Stomach (tissue), 9 donors: Measurements from ENCODE around the gene RAD54L. TPM values are rescaled to one million over a fixed set of nuclear protein-coding genes. Genes with fewer than 3 reads are reported as not detected.

Experiments
- DNase-seq, 2 donors: peaks; one replicate each; pipeline versions ENCODE4 v3.0.0 to v3.0.0-alpha.2; 2013 to 2019
- H3K27ac ChIP-seq, 5 donors: fragments of 200-600 bp in 4 of 5; sonication (generic) in 4 of 5; one replicate each; pipeline ENCODE4 v1.5.1; 2013 to 2019; ENCODE audit warnings: mild to moderate bottlenecking in 1 of 5, moderate library complexity in 1 of 5
- H3K27me3 ChIP-seq, 3 donors: fragments of 200-600 bp; sonication (generic); one replicate each; pipeline ENCODE4 v1.5.1; 2017 to 2019; ENCODE audit warnings: mixed run types in 1 of 3
- H3K36me3 ChIP-seq, 4 donors: fragments of 200-600 bp; sonication (generic); 1 replicate in 3 of 4; 2 replicates in 1 of 4; pipeline ENCODE4 v1.5.1; 2016 to 2019
- H3K4me1 ChIP-seq, 4 donors: fragments of 200-600 bp; sonication (generic); one replicate each; pipeline ENCODE4 v1.5.1; 2016 to 2019
- H3K4me3 ChIP-seq, 4 donors: fragments of 200-600 bp; sonication (generic) in 3 of 4; one replicate each; pipeline ENCODE4 v1.5.1; 2016 to 2019; ENCODE audit warnings: mild to moderate bottlenecking in 1 of 4
- H3K9me3 ChIP-seq, 4 donors: fragments of 200-600 bp; sonication (generic); one replicate each; pipeline ENCODE4 v1.5.1; 2016 to 2019
- EP300 ChIP-seq: sonication (generic); formaldehyde crosslinking; IDR thresholded peaks from one replicate; pipeline ENCODE4 v1.6.1; 2017; ENCODE audit warnings: antibody characterized with exemption
- POLR2A ChIP-seq, 4 donors: fragments of 450-650 bp; IDR thresholded peaks; one replicate each; pipeline ENCODE4 v1.6.1; 2016; ENCODE audit warnings: antibody characterized with exemption in 4 of 4, control low read depth in 2 of 4, mild to moderate bottlenecking in 1 of 4, moderate library complexity in 1 of 4
- POLR2AphosphoS5 ChIP-seq, 3 donors: sonication (generic); formaldehyde crosslinking; IDR thresholded peaks; one replicate each; pipeline ENCODE4 v1.6.1; 2016; ENCODE audit warnings: antibody characterized with exemption in 3 of 3
- whole genome bisulfite sequencing, 5 donors: extraction: QIAGEN DNeasy Blood & Tissue Kit in 3 of 5; methylation state at CpG; one replicate each; pipeline versions ENCODE4 v1.1.5 to v1.1.7; 2013 to 2018; 5-methylcytosine and 5-hydroxymethylcytosine counted together
- intact Hi-C: fragments of 100-400 bp; cut with DNase I; formaldehyde crosslinking; loops from one replicate; pipeline ENCODE4 v1.15.1; 2023; ENCODE audit warnings: low total_unique reads
- polyA plus RNA-seq, 3 donors: library from polyadenylated mRNA; stranded (reverse); fragments of 200-250 nt; gene quantifications; one replicate each; pipeline ENCODE4 v1.2.3, GENCODE V29; 2013
- total RNA-seq, 5 donors: library from RNA; depleted of rRNA; stranded (reverse); fragments of >200 nt; gene quantifications; one replicate each; pipeline versions ENCODE4 v1.1.0 to v1.2.3, GENCODE V29; 2014 to 2016
- TF ChIP-seq, protein P1 (sequence below), 7 experiments: fragments of 450-650 bp in 4 of 7; fragments of 200-600 bp in 3 of 7; sonication (generic) in 3 of 7; IDR thresholded peaks; one replicate each; pipeline ENCODE4 v1.5.1; 2016 to 2019; ENCODE audit warnings: antibody characterized with exemption in 7 of 7, control low read depth in 2 of 7, mild to moderate bottlenecking in 1 of 7
- donor health status: healthy with polysubstance abuse.
- donor health status: Bipolar disorder and iron deficiency.
- donor health status: healthy.

RAD54L gene
- total and polyA plus RNA-seq, 8 donors: 0.45 to 99.6 (median 3.5) TPM

DNA sequence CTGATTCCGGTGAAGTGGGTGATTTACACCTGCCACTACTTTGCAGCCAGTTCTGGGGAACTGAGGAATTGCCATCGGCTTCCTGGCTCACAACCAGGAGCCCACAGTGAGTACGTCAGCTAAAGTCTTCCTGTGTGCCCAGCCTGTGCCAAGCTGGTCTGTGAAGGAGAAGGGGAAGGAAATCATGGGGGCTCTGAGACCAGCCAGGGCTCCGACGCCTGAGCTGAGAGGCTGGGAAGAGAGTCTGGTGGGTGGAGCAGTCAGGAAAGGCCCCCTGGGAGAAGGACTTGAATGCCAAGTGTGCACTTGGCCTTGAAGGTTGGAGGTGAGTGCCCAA, 43.2 kb upstream of the RAD54L start:
- Histone ChIP-seq H3K9me3 (no peaks in the 10 kb centered on the region), H3K36me3 (no peaks in the 10 kb centered on the region), H3K4me1 (peaks cover 7 to 43% (median 39%) of the 10 kb centered on the region in 4 donors), H3K4me3 (peak overlapping the region; percentile 69 to 88 (median 76)), H3K27ac (peak overlapping the region; percentile 70 to 90 (median 82)), H3K27me3 (no peaks in the 10 kb centered on the region)
- TF ChIP-seq, protein P1, sequence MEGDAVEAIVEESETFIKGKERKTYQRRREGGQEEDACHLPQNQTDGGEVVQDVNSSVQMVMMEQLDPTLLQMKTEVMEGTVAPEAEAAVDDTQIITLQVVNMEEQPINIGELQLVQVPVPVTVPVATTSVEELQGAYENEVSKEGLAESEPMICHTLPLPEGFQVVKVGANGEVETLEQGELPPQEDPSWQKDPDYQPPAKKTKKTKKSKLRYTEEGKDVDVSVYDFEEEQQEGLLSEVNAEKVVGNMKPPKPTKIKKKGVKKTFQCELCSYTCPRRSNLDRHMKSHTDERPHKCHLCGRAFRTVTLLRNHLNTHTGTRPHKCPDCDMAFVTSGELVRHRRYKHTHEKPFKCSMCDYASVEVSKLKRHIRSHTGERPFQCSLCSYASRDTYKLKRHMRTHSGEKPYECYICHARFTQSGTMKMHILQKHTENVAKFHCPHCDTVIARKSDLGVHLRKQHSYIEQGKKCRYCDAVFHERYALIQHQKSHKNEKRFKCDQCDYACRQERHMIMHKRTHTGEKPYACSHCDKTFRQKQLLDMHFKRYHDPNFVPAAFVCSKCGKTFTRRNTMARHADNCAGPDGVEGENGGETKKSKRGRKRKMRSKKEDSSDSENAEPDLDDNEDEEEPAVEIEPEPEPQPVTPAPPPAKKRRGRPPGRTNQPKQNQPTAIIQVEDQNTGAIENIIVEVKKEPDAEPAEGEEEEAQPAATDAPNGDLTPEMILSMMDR (IDR thresholded peaks at IDR 0.05): no peak
- TF ChIP-seq POLR2AphosphoS5 (IDR thresholded peaks at IDR 0.05): no peak
- TF ChIP-seq EP300: no peak
- no peak for TF ChIP-seq POLR2A (IDR thresholded peaks at IDR 0.05)
- WGBS, 5 donors: 32 to 51% (median 50%) methylated on average over 5 of the region's 5 CpGs
- intact Hi-C loops: no loop called here
- DNase-seq: no peak

DNA sequence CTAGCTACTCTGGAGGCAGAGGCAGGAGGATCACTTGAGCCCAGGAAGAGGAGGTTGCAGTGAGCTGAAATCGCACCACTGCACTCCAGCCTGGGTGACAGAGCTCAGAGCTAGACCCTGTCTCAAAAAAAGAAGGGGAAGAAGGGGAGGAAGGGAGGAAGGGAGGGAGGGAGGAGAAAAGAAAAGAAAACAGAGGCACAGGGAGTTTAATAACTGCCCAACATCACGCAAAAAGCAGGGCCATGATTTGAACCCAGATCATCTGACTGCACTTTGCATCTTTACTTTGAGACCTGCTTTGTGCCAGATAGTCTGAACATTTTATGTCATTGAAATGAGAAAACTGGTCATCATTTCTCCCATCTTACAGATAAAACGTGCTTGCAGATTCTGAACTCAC, 42.4 kb upstream of the RAD54L start:
- intact Hi-C loops: no loop called here
- no peak for TF ChIP-seq EP300
- no peak for TF ChIP-seq POLR2AphosphoS5 (IDR thresholded peaks at IDR 0.05)
- TF ChIP-seq POLR2A (IDR thresholded peaks at IDR 0.05): no peak
- TF ChIP-seq, protein P1 (IDR thresholded peaks at IDR 0.05): no peak
- peak overlapping the region in 1 of 4 donors; percentile 69 for H3K4me3 ChIP-seq
- H3K27ac ChIP-seq: peak overlapping the region in 4 of 5 donors; percentile 21 to 90 (median 81)
- no peaks in the 10 kb centered on the region for H3K36me3 ChIP-seq
- peaks cover 7 to 41% (median 38%) of the 10 kb centered on the region in 4 donors for H3K4me1 ChIP-seq
- no peaks in the 10 kb centered on the region for H3K9me3 ChIP-seq
- 68 to 75% (median 71%) methylated on average over 3 of the region's 3 CpGs for WGBS, 5 donors
- DNase-seq: no peak
- no peaks in the 10 kb centered on the region for H3K27me3 ChIP-seq

DNA sequence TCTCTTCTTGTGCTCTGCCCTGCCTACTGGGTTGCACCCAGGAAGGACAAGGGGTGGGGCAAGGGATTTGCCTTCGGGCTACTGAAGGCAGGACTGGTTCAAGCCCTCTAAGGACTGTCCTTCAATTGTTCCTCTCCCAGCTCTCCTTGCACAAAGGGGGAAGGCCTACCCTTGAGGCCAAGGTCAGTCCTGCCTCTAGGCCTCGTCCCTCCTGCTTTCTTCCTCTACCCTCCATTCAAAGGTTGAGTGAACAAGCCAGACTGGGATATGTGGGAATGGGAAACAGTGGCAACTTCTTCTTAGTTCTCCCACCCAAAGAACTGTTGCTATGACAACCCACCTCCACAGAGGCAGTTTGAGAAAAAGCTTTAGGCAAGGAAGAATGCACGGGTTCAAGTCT, 41.8 kb upstream of the RAD54L start:
- no peaks in the 10 kb centered on the region for H3K9me3 ChIP-seq
- H3K36me3 ChIP-seq: no peaks in the 10 kb centered on the region
- peak overlapping the region in 3 of 5 donors; percentile 80 to 90 (median 82) for H3K27ac ChIP-seq
- DNase-seq: no peak
- TF ChIP-seq POLR2AphosphoS5 (IDR thresholded peaks at IDR 0.05): no peak
- TF ChIP-seq, protein P1 (IDR thresholded peaks at IDR 0.05): no peak
- no peak for TF ChIP-seq EP300
- no peak for TF ChIP-seq POLR2A (IDR thresholded peaks at IDR 0.05)
- intact Hi-C loops: no loop called here
- no peak overlapping the region for H3K4me3 ChIP-seq
- 35 to 58% (median 48%) methylated on average over 3 of the region's 3 CpGs for WGBS, 5 donors
- H3K4me1 ChIP-seq: peaks cover 7 to 41% (median 38%) of the 10 kb centered on the region in 4 donors
- H3K27me3 ChIP-seq: no peaks in the 10 kb centered on the region

DNA sequence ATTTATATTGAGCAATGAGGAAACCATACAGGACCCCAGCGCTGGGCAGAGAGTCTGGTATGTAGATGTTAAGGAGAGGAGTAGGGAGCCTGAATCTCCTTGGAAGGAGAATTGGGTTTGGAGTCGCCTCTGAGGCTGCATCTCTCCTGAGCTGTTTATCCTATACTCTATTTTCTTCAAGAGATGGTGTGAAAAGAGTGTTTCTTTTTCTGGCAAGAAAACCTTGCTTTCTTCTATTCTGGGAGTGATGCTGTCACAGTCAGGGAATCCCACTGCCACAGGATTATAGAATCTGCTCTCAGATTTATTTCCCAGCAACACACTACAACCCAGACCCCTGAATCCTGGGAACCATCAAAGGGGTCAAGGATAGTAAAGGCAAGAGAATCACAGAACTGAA, 41.2 kb upstream of the RAD54L start:
- DNase-seq: no peak
- H3K9me3 ChIP-seq: no peaks in the 10 kb centered on the region
- peak overlapping the region in 2 of 5 donors; percentile 82 to 90 for H3K27ac ChIP-seq
- TF ChIP-seq POLR2A (IDR thresholded peaks at IDR 0.05) (no peak), POLR2AphosphoS5 (IDR thresholded peaks at IDR 0.05) (no peak), EP300 (no peak)
- TF ChIP-seq, protein P1 (IDR thresholded peaks at IDR 0.05): no peak
- intact Hi-C loops: no loop called here
- no peaks in the 10 kb centered on the region for H3K27me3 ChIP-seq
- no peak overlapping the region for H3K4me3 ChIP-seq
- 70 to 97% (median 91%) methylated on average over 2 of the region's 2 CpGs for WGBS, 5 donors
- peaks cover 7 to 41% (median 38%) of the 10 kb centered on the region in 4 donors for H3K4me1 ChIP-seq
- no peaks in the 10 kb centered on the region for H3K36me3 ChIP-seq
